K562 (cell line): Measurements from ENCODE around the gene TRIM33. TPM values are rescaled to one million over a fixed set of nuclear protein-coding genes. Genes with fewer than 3 reads are reported as not detected.

Source experiments
- CHD1 ChIP-seq: fragments of 200-600 bp; sonication (generic); IDR thresholded peaks from one replicate; pipeline ENCODE4 v1.6.1; 2012; ENCODE audit warnings: mild to moderate bottlenecking, moderate library complexity, low read length, inconsistent platforms
- CREB3 ChIP-seq: fragments of 450-650 bp; conservative IDR thresholded peaks from 2 replicates; pipeline ENCODE4 v1.6.1; 2016; ENCODE audit warnings: missing genetic modification characterization, low read depth, mild to moderate bottlenecking, missing compliant biosample characterization, moderate library complexity
- CTBP1 ChIP-seq: fragments of 450-650 bp; IDR thresholded peaks from 2 replicates; pipeline ENCODE4 v1.6.1; 2016; ENCODE audit warnings: borderline replicate concordance
- DMBX1 ChIP-seq: fragments of 250-450 bp; sonication (Bioruptor Pico); IDR thresholded peaks from 2 replicates; pipeline ENCODE4 v1.8.0; 2022; ENCODE audit warnings: inconsistent platforms, mild to moderate bottlenecking, moderate library complexity, borderline replicate concordance
- E2F4 ChIP-seq: sonication (generic); formaldehyde crosslinking; IDR thresholded peaks from 2 replicates; pipeline ENCODE4 v1.8.0; 2022; ENCODE audit warnings: mild to moderate bottlenecking, low read depth, missing genetic modification reagents
- KDM5B ChIP-seq: fragments of 200-600 bp; sonication (generic); IDR thresholded peaks from 2 replicates; pipeline ENCODE4 v1.6.1; 2012; ENCODE audit warnings: low read depth, mild to moderate bottlenecking, moderate library complexity, low read length, control low read depth, inconsistent platforms; ENCODE audit not compliant: insufficient replicate concordance
- NFE2 ChIP-seq: IDR thresholded peaks from 2 replicates; pipeline ENCODE4 v1.6.1; 2014; ENCODE audit warnings: antibody characterized with exemption, low read depth
- POLR2H ChIP-seq: IDR thresholded peaks from 2 replicates; pipeline ENCODE4 v1.6.1; 2016; ENCODE audit warnings: missing genetic modification characterization, low read depth, mild to moderate bottlenecking, control low read depth, missing compliant biosample characterization, moderate library complexity
- SMARCA5 ChIP-seq: fragments of 450-650 bp; IDR thresholded peaks from 2 replicates; pipeline ENCODE4 v1.6.1; 2016
- SRSF9 ChIP-seq: fragments of 200-400 bp; formaldehyde crosslinking; IDR thresholded peaks from 2 replicates; pipeline ENCODE4 v1.6.1; 2017; ENCODE audit warnings: low read depth, low read length, borderline replicate concordance
- TRIM24 ChIP-seq, 2 experiments: fragments of 450-650 bp; IDR thresholded peaks; 2 replicates each; pipeline ENCODE4 v1.6.1; 2016
- USF1 ChIP-seq: sonication (generic); formaldehyde crosslinking; IDR thresholded peaks from 2 replicates; pipeline ENCODE4 v1.9.0; 2022; ENCODE audit warnings: mild to moderate bottlenecking, missing genetic modification reagents
- ZBTB7A ChIP-seq: IDR thresholded peaks from 2 replicates; pipeline ENCODE4 v1.6.1; 2011; ENCODE audit warnings: low read depth, mild to moderate bottlenecking, low read length, moderate library complexity, borderline replicate concordance; ENCODE audit not compliant: control insufficient read depth
- ZFX ChIP-seq: sonication (generic); formaldehyde crosslinking; IDR thresholded peaks from 2 replicates; pipeline ENCODE4 v1.8.0; 2022; ENCODE audit warnings: mild to moderate bottlenecking, missing genetic modification reagents, moderate library complexity
- ZNF318 ChIP-seq, 2 experiments: fragments of 450-650 bp; IDR thresholded peaks; 2 replicates each; pipeline ENCODE4 v1.6.1; 2016; ENCODE audit warnings: mild to moderate bottlenecking in 2 of 2, borderline replicate concordance in 1 of 2, low read depth in 1 of 2, moderate library complexity in 1 of 2
- ZNF354B ChIP-seq: fragments of 250-450 bp; sonication (Bioruptor Pico); IDR thresholded peaks from 2 replicates; pipeline ENCODE4 v1.4.0; 2020
- ZNF431 ChIP-seq: sonication (generic); formaldehyde crosslinking; IDR thresholded peaks from 2 replicates; pipeline ENCODE4 v1.8.0; 2022; ENCODE audit warnings: mild to moderate bottlenecking, missing genetic modification reagents
- ZNF507 ChIP-seq: conservative IDR thresholded peaks from 2 replicates; pipeline ENCODE4 v1.6.1; 2017; ENCODE audit warnings: missing genetic modification characterization, missing compliant biosample characterization
- polyA plus RNA-seq, 8 experiments: library from polyadenylated mRNA; depleted of rRNA in 4 of 8; stranded (reverse) in 5 of 8; unstranded in 3 of 8; fragments of >200 nt; fragmentation: Nextera tagmentation in 2 of 8; fragmentation: Illumina TruSeq in 1 of 8; extraction: Ambion mirVana in 2 of 8; extraction: Trizol in 1 of 8; gene quantifications; 2 replicates each; pipeline versions ENCODE4 v1.2.1 to v1.2.3, GENCODE V29; 2011 to 2014; ENCODE audit warnings: inconsistent platforms in 1 of 8, missing spikeins in 1 of 8
- total RNA-seq, 7 experiments: library from RNA; depleted of rRNA in 6 of 7; stranded (reverse); fragments of >200 nt in 6 of 7; fragmentation: Illumina TruSeq in 2 of 7; extraction: Trizol in 2 of 7; gene quantifications; 2 replicates each; pipeline versions ENCODE4 v1.2.1 to v1.2.3, GENCODE V29; 2011 to 2021; ENCODE audit warnings: low replicate concordance in 1 of 7

TRIM33 gene
- total and polyA plus RNA-seq, 9 of the 15 experiments (the other 6 are each of a cell fraction or from before 2014, with no cell fraction given), result 9.3 to 58.4 (median 40.2) TPM

GRCh38 chr1:114379987-114380386 is 131.0 kb downstream of the TRIM33 start (continued):
- TF ChIP-seq POLR2H (tag) (peak; percentile 37; the same call in 1 of the 2 replicates), ZBTB7A (peak; percentile 53; the same call in 1 of the 2 replicates), E2F4 (CRISPR knock-in tag) (no peak), KDM5B (no peak), ZNF507 (tag) (no peak), ZNF318 (IDR thresholded peaks at IDR 0.05; ENCODE audit: borderline replicate concordance in 1 of 2, low read depth in 1 of 2) (peak; percentile 62 to 85; a peak in 2 of 4 replicates), CREB3 (peak; percentile 89), USF1 (no peak), CTBP1 (peak; percentile 98), NFE2 (peak; percentile 62; the same call in 1 of the 2 replicates), ZNF354B (peak; percentile 61; the same call in 1 of the 2 replicates), ZNF431 (CRISPR knock-in tag) (peak; percentile 76; the same call in 1 of the 2 replicates), TRIM24 (IDR thresholded peaks at IDR 0.05) (peak; percentile 99 to 100), CHD1 (no peak), SRSF9 (no peak), SMARCA5 (no peak), ZFX (CRISPR knock-in tag) (no peak), DMBX1 (CRISPR knock-in tag) (peak; percentile 97)
